RWPE2 (cell line): Measurements from ENCODE around the gene PCDH20.

Source experiments
- ATAC-seq: fragments of 200-7000 bp; cut with Tn5 transposase; 3 replicates; pipeline ENCODE4 v1.9.1; 2021; ENCODE audit warnings: low read depth
- DNase-seq: peaks from one replicate; pipeline ENCODE4 v3.0.0-alpha.2; 2020; ENCODE audit warnings: low spot score
- H3K27ac ChIP-seq: fragments of 450-650 bp; 2 replicates; pipeline ENCODE4 v1.5.1; 2017; ENCODE audit warnings: mild to moderate bottlenecking; ENCODE audit not compliant: poor library complexity, severe bottlenecking
- H3K27me3 ChIP-seq: fragments of 250-450 bp; sonication (Bioruptor Pico); 2 replicates; pipeline ENCODE4 v1.5.1; 2021; ENCODE audit warnings: mild to moderate bottlenecking, moderate library complexity; ENCODE audit not compliant: insufficient read depth, poor library complexity, severe bottlenecking
- H3K36me3 ChIP-seq: fragments of 250-450 bp; sonication (Bioruptor Pico); 2 replicates; pipeline ENCODE4 v1.5.1; 2020; ENCODE audit warnings: low read depth, mild to moderate bottlenecking, moderate library complexity
- H3K4me1 ChIP-seq: fragments of 250-450 bp; sonication (Bioruptor Pico); 2 replicates; pipeline ENCODE4 v1.5.1; 2021; ENCODE audit warnings: mild to moderate bottlenecking, moderate library complexity; ENCODE audit not compliant: insufficient read depth, poor library complexity, severe bottlenecking
- H3K4me3 ChIP-seq: fragments of 250-450 bp; sonication (Bioruptor Pico); 2 replicates; pipeline ENCODE4 v1.5.1; 2021; ENCODE audit warnings: mild to moderate bottlenecking, moderate library complexity; ENCODE audit not compliant: severe bottlenecking
- H3K9me3 ChIP-seq: fragments of 250-450 bp; sonication (Bioruptor Pico); 2 replicates; pipeline ENCODE4 v1.5.1; 2021; ENCODE audit warnings: mild to moderate bottlenecking, moderate library complexity; ENCODE audit not compliant: severe bottlenecking
- CTCF ChIP-seq: fragments of 450-650 bp; IDR thresholded peaks from one replicate; pipeline ENCODE4 v1.5.1; 2017; ENCODE audit warnings: mild to moderate bottlenecking, moderate library complexity; ENCODE audit not compliant: poor library complexity, severe bottlenecking

Gene PCDH20

DNA sequence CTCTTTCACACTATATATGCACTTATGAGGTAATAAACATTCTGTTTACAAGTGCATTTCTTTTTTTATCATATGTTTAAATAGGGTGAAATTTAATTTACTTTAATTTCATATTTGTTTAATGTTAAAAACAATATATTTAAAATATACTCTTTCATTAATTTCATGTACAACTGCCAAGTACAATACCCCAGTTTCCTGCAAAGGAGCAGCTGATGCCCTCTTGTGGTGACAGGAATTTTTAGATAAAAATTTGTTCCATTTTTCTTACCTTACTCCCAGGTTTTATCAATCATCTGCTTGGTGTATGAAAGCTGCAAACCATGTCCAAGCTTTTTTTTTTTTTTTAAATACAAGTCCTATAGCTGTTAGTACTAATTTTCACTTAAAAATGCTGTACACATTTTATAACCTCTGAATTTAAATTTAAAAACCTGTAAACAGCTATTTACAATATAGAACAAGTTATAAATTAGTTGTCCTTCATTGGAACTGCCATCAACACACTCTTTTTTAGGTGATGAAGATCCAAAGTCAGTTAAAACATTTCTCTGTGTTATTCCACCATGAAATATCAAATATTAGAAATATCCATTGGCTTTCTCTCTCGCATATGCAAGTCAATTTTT is 4.9 kb downstream of the PCDH20 start:
- Histone ChIP-seq H3K36me3 (no peaks in the 10 kb centered on the region), H3K27me3 (peaks cover 34% of the 10 kb centered on the region), H3K27ac (no peak overlapping the region), H3K9me3 (no peaks in the 10 kb centered on the region), H3K4me1 (no peaks in the 10 kb centered on the region), H3K4me3 (no peak overlapping the region)
- DNase-seq: no peak
- no peak for ATAC-seq
- peak; percentile 87 for TF ChIP-seq CTCF

- TF ChIP-seq CTCF: no peak
- Histone ChIP-seq H3K9me3 (no peaks in the 10 kb centered on the region), H3K4me1 (no peaks in the 10 kb centered on the region), H3K4me3 (no peak overlapping the region), H3K27me3 (peaks cover 32% of the 10 kb centered on the region), H3K36me3 (no peaks in the 10 kb centered on the region), H3K27ac (no peak overlapping the region)
- no peak for DNase-seq
- ATAC-seq: no peak
Observed at GRCh38 chr13:61410266-61410665, 5.4 kb downstream of the PCDH20 start.

GRCh38 chr13:61408571-61408970 is 7.1 kb downstream of the PCDH20 start:
- Histone ChIP-seq H3K36me3 (no peaks in the 10 kb centered on the region), H3K4me3 (no peak overlapping the region), H3K9me3 (no peaks in the 10 kb centered on the region), H3K4me1 (no peaks in the 10 kb centered on the region), H3K27me3 (peaks cover 15% of the 10 kb centered on the region), H3K27ac (no peak overlapping the region)
- DNase-seq (no peak), ATAC-seq (no peak)
- TF ChIP-seq CTCF: no peak

GRCh38 chr13:61406275-61406674 is 9.4 kb downstream of the PCDH20 start:
- DNase-seq: no peak
- TF ChIP-seq CTCF: no peak
- no peak overlapping the region for H3K27ac ChIP-seq
- H3K36me3 ChIP-seq: no peaks in the 10 kb centered on the region
- H3K4me1 ChIP-seq: no peaks in the 10 kb centered on the region
- no peak overlapping the region for H3K4me3 ChIP-seq
- peaks cover 4% of the 10 kb centered on the region for H3K27me3 ChIP-seq
- ATAC-seq: no peak
- no peaks in the 10 kb centered on the region for H3K9me3 ChIP-seq

DNA sequence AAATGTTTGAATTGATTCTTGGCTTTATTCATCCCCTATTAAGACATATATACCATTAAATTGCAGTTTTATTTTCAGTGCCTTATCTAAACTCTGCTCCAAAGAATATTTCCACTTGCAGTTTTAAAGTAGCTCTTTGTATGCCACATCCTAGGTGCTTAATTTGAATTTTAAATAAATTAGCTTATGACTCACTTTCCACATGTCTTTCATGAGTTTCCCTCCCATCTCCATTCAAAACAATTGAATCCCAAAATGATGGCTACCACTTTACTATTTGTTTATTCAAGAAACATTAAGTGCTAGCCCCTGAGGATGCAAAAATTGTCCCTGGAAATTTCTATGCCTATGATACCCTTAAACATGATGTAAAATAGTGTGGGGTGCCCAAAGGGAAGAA is 19.5 kb downstream of the PCDH20 start:
- Histone ChIP-seq H3K4me1 (no peaks in the 10 kb centered on the region), H3K4me3 (no peak overlapping the region), H3K27ac (no peak overlapping the region), H3K36me3 (no peaks in the 10 kb centered on the region), H3K27me3 (peaks cover 4% of the 10 kb centered on the region), H3K9me3 (no peaks in the 10 kb centered on the region)
- no peak for DNase-seq
- TF ChIP-seq CTCF: no peak
- ATAC-seq: no peak
